Astrocyte of the hippocampus (primary cell): ENCODE data around the gene HYAL3.

Experiments used
- DNase-seq: peaks from one replicate; pipeline ENCODE4 v3.0.0; 2011; ENCODE audit warnings: low read depth, low spot score

Gene HYAL3, protein sequence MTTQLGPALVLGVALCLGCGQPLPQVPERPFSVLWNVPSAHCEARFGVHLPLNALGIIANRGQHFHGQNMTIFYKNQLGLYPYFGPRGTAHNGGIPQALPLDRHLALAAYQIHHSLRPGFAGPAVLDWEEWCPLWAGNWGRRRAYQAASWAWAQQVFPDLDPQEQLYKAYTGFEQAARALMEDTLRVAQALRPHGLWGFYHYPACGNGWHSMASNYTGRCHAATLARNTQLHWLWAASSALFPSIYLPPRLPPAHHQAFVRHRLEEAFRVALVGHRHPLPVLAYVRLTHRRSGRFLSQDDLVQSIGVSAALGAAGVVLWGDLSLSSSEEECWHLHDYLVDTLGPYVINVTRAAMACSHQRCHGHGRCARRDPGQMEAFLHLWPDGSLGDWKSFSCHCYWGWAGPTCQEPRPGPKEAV

DNA sequence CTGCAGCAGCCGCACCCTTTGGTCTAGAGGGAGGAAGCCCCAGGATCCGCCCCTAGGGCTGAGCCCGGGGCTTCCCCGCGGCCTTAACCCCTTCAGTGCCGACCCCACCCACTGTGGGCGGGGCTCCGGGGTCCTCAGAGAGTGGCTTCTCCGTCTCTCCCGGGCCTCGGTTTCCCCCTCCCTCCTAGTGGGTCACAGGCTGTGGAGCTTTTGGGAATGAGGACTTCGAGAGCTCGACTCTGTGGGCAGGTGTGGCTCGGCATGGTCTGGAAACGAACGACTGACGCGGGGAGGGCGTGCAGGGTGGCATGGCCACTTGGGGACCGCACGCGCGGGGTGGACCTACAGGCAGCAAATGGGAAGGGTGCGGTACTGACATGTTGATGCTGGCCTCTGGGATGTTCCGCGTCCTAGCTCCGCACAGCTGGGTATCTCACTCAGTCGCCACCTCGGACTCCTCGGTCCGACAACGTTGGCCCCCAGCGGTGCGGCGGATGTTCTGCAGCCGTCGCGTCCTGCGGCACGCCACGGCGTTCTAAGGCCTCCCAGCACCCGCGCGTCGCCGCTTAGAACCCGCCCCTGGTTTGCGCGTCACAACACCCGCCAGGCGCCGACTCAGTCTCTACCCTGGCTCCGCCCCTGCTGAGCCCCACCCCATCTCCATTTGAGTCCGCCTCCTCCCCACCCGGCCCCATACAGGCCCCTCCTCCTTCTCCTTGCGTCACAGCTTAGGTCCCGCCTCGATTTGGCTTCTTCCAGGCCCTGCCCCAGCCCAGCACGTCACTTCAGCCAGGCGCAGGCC, at the start of gene HYAL3, which contains the start of gene NAA80:
Gene HYAL3, minus strand, starts transcription at position 570 of the 802 bp plus-strand sequence. CDS start 3,803 bp downstream, outside the sequence.
Gene NAA80, minus strand, starts transcription at position 570 of the 802 bp plus-strand sequence. CDS start 1,942 bp downstream, outside the sequence.
- DNase-seq: peak; percentile 100

DNA sequence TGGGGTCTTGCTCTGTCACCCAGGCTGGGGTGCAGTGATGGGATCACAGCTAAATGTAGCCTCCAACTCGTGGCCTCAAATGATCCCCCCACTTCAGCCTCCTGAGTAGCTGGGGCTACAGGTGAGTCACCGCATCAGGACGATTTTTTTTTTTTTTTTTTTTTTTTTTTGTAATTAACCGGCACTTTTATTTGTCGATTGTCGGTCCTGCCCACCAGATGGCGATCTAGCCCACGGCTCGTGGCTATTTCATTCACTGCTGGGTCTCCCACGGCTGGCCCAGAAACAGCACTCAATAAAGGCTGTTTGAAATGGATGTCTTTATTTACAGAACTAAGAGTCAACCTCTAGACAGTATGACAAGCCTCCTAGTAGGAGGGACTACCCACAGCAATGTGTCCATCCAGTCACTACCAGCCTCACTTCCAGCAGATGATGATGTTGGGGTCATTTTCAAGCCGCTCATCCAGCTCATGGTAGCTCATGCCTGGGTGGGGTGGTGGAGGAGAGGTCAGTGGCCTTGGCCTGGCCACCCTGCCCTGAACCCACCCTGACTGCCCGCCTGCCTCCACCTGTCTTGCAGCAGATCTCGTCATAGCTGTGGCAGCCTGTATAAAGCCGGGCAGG, 48.1 kb upstream of the HYAL3 start:
- peak; percentile 87 for DNase-seq

DNA sequence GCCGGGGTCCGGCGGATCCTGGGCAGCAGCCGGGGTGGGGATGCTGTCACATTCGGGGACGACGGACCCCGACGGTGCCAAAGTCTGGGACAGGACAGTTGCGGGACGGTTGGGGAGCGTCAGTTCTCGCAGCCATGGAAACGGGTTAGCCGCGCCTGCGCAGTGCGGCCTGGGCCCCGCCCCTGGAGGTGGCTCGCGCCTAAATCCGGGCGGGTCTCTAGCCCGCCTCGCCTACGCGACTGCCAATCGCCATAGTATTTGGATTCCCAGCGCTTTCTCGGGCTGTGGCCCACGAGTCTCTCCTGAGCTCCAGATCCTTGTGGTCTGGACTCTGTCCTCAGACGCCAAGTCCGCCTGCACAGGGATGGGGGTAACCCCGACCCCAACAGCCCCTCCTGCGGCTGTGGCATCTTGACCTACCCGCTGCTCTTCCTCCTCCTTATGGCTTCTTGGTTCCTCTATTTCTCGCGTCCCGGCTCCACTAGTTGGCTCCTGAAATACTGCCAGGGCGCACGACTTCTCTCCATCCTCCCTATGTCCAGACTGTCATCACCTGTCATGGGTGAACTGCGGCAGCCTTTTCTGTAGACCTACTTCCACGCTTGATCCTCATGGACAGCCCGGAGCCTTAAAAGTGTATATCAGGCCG, 46.5 kb upstream of the HYAL3 start, which contains the start of gene ZMYND10:
Gene ZMYND10, minus strand, starts transcription at position 147 of the 649 bp plus-strand sequence. CDS start 153 bp downstream, outside the sequence.
- DNase-seq: peak; percentile 65

DNA sequence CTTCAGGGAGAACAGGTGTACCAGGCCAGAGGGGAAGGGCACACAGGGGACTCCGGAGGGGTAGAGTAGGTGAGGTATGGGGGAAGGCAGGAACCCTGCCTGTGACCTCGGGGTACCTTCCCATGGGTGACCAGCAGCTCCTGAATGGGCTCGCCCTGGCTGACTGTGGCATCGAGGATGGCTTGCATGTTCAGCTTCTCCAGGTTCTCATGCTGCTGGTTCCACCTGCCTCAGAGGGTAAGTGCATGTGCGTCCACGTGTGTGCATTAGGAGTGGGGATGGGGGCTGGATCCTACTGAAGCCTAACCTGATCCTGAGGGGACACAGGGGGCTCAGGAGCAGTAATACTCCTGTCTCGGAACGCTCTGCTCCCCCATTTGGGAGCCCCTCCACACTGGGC, 45.8 kb upstream of the HYAL3 start:
- no peak for DNase-seq

DNA sequence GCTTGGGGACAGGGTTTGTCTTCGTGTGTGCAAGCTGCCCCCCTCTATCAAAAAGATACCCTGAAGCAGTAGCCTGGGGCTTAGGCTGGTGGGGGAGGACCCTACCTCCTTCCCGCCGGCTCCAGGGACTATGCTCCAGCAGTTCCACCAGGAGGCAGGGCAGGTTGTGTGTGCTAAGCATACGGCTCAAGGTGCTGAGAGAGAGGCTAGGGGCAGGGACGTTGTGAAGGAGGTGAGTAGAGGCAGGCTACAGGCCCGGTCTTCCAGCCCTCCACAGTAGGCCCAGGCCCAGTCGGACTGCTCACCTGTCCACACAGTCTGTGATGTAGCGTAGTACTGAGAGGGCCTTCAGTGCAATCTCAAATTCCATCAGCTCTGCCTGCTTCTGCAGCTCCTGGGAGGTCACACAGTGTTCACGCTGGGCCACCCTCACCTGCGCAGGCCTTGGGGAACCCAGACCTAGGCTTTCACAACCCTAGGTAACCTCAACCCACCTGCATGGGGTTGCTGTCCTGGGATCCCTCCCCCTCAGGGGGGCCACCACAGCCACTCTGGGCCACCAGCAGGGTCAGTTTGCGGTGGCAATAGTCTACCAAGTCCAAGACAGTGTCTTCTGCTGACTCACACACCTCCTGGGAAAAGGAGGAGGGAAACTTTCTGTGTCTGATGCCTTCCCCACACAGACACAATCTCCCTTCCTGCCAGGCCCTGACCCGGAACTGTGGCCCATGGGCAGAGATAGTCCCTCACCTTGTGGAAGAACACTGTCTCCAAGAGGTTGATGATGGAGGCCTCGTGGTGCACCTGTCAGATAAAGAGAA, 43.8 kb upstream of the HYAL3 start:
- DNase-seq: no peak

DNA sequence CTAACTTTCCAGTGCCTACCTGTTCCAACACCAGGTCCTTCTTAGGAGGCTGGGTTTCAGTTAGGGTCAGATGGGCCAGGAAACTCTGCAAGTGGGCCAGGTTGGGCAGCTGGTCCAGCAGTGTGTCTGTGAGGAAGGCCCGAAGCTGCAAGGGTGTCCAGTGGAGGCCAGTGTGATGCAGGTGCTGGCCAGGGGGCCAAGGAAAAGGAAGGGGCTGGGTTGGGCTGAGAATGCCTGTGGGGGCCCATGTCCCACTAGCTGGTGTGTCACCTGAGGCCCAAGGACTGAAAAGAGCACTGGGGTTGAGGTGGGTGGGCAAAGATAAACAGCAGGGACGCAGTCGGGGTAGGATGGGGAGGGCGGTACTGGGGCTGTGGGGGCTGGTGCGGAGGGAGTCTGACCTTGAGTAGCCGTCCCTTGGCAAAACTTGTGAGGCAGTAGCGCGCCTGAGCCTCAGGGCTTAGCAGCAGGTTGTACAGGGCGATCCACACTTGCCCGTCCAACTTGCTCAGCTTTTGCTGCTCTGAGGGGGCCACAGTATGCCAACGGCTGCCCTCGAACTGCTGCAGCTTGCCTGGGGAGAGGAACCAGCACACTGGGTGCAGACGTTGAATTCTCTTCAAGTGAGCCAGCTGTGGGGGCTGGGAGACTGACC, 42.9 kb upstream of the HYAL3 start:
- DNase-seq: no peak

DNA sequence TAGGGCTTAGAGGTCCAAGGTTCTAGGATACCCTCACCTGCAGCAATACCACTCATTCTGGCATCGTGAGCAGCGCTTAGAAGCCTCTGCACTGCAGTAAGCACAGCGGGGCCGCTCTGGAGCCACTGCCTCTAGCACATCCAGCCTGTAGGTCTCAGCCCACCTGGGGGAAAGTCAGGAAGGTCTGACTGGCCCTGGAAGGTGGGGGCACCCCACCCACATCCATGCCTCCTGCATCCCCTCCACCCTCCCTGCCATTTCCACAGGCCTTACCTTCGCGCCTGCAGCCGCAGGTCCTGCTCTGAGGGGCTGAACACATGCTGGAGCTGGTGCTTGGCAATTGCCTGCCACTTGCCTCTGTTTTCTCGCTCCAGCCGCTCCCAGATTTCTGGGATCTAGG, 42.3 kb upstream of the HYAL3 start:
- DNase-seq: no peak

DNA sequence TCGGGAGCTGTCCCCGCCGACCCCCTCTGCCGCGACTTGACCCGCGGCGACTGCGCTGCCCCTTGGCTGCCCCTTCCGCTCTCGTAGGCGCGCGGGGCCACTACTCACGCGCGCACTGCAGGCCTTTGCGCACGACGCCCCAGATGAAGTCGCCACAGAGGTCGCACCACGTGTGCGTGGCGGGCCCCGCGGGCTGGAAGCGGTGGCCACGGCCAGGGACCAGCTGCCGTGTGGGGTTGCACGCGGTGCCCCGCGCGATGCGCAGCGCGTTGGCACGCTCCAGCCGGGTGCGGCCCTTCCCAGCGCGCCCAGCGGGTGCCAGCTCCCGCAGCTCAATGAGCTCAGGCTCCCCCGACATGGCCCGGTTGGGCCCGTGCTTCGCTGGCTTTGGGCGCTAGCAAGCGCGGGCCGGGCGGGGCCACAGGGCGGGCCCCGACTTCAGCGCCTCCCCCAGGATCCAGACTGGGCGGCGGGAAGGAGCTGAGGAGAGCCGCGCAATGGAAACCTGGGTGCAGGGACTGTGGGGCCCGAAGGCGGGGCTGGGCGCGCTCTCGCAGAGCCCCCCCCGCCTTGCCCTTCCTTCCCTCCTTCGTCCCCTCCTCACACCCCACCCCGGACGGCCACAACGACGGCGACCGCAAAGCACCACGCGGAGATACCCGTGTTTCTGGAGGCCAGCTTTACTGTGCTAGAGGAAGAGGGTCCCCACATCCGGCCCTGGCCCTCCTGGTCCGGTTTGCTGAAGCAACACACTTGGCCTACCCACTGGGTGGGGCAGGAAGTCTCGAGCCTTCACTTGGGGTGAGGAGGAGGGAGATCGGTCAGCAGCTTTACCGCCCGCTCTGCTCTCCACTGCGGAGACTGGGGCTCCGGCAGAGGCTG, 41.5 kb upstream of the HYAL3 start, which contains the start of gene RASSF1:
Gene RASSF1, minus strand, starts transcription at position 389 of the 882 bp plus-strand sequence. Its CDS starts 31 bp downstream, at position 358.
- no peak for DNase-seq

DNA sequence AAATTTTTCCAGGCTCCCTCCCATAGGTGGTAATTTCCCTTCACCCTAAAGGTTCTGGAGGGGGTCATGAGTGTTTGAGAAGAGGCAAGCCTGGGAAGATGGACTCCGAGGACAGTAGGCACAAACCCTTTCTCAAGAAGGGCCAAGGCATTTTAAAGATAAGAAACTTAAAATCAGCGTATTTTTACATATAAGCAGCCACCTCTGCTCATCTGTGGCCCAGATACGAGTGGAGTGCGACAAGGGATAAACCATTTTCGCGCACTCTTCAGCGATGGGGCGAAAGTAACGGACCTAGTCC, 40.9 kb upstream of the HYAL3 start:
- no peak for DNase-seq

DNA sequence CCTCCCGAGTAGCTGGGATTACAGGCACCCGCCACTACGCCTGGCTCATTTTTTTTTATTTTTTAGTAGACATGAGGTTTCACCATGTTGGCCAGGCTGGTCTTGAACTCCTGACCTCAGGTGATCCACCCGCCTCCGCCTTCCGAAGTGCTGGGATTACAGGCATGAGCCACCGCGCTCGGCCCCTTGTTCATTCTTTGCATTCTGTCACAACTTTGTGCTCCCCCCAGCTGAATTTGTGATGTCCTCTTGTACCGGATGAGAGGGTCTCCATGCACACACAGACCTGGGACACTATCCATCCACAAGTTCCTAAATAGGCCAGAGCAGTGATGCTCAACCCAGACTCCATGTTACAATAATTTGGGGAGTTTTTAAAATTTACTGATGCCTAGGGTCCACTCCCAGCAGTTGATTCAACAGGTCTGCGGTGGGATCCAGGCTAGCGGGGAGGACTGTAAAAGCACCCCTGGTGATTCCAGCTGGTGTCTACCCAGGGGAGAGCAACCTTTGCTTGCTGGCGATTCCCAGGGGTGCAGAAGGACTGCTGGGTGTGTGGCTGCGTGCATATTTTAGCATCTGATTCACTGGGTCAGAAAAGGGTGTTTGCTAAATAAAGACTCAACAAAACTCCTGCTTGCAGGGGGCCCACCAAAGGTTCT, 40.4 kb upstream of the HYAL3 start:
- no peak for DNase-seq

DNA sequence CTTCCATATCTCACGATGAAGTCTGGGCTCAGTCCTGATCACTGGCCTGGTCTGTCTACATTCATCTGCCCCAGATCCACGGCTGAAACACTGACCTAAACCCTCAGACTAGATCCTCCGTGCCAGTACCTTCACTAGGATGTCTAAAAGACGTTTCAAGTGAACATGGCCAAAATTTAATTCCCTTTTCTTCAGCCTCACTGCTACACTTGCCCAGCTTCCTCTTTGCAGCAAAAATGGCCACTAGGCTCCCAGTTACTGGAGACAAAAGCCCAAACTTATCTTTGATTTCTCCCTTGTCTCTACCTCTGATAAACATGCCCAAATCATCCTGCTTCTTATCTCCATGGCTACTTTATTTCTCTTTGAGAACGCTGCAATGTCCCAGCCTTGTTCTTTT, 39.8 kb upstream of the HYAL3 start:
- no peak for DNase-seq

DNA sequence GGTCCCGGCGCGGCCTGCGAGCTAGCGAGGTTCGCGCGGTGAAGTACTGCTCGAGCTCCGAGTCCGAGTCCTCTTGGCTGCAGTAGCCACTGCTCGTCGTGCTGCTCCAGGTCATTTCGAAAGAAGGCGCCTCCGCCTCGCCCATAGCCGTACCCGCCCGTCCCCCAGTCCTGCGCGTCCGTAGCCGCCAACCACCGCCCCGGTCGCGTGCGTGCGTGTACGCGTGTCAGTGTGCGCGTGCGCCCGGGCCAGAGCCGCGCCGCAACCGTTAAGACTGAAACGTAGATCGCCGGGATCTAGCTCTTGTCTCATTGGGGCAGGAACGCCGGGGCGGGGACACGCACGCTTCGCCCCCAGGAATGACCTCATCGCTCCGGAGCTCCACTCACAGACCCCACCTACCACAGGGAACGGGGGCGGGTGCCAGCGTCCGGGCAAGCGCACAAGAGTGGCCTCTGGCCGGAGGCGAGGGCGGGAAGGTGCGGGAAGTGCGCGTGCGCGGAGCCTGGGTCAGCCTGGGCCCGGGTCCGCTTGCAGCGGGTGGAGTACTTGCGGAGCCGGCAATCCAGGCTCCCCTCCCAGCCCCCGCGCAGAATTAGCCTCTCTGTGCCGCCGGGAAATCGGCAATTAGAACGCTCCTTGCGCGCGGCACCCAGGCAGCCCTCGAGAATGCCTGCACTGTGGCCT, 38.1 kb upstream of the HYAL3 start:
- peak; percentile 100 for DNase-seq

DNA sequence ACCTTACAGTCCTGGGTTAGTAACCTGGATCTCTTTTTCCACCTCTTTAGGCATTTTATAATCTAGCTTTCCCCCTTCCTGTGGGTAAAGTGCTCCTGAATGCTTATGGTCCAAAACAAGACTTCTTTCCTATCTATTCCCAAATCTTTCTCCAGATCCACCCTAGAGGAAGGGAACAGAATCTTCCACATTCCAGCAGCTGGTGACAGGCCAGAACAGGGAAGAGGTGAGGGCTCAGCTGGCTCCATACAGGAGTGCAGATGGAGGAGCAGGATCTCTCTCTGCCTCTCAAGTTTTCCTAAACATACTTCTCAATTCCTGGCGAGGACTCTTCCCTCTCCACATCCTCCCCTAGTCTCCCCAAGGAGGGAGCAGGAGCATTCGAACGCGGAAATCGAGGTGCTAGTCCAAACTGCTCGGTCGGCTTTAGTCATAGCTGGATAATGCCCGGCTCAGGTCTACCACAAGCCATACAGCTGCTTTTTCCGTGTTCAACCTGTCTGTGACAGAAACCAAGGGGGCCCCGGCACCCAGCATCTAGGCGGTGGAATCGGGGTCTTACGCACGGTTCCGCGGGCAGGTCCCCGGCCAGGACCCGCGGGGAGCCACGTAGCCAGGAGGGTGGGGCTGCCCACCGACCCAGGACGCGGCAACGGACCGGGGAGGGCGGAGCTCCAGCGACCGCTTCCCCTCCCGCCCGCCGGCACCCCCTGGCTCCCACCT, 37.4 kb upstream of the HYAL3 start:
- DNase-seq: no peak

DNA sequence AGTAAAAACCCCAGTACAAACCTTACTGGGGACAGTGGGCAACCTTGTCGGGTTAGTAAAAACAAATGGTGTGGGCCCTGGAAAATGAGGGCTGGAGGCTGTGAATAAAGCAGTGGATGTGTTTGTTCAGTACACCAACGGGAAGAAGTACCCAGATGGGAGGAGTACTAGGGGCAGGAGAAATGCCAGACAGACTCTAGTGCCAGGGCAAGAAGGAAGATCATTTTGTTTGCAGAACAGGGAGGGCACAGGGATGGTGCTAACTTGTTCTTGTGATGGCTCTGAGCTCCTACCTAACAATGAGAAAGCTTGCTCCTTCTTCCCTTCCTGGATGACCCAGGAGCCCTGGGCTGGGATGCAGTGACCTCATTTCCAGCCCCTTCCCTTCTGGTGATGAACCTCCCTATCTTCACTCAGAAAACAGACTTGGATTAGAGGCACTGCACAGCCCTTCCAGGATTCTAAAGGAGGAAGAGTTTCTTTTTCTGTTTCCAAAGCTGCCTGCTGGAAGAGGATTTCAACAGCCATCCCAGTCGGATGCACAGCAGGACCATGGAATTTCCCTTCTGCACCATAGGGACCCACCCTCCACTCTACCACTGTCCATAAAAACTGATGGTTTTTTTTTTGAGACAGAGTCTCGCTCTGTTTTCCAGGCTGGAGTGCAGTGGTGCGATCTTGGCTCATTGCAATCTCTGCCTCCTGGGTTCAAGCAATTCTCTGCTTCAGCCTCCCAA, 35.3 kb upstream of the HYAL3 start:
- no peak for DNase-seq

DNA sequence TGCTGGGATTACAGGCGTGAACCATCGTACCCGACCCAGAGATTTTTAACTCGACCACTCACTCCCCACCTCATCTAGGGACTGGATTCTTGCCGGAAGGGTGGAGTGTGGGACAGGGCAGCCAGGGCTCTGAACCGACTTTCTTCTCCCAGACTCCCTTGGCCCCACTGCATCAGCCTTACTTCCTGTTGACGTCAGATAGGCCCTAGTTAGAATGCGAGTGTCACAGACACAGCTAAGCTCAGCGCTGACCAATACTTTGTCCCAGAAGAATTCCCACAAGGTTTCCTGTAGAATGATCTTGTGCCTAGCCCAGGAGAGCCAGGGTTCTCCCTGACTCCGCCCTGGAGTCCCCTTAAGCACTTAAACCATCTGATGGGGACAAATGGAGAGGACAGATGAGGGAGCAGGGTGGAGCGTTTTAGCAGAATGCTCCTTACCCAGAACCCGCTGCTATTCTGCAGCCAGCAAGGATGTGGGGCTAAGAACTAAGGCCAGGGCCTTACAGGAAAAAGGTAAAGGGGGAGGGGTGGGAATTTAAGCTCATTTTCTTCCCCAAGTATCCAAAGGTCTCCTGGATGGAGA, 34.6 kb upstream of the HYAL3 start:
- no peak for DNase-seq

DNA sequence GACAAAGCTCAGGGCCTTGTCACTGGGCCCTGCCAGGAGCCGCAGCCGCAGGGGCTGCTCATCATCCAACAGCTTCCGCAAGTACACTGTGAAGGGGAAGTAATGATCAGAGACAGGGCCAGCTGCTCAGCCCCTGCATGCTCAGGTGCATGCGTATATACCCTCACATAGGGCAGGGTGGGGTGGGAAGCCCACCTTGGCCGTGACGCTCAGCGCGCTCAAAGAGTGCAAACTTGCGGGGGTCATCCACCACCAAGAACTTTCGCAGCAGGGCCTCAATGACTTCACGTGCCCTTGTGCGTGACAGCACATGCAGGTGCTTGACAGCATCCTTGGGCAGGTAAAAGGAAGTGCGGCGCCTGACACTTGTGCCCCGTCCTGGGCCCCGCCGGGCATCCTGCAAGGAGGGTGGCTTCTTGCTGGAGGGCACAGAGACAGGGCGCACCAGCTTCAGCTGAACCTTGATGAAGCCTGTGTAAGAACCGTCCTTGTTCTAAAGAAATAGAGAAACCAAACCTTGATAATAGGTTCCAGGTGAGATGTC, 32.2 kb upstream of the HYAL3 start:
- DNase-seq: no peak
